GM21528 (cell line): ENCODE data around the gene C7orf57.
"Not testable (repeated sequence)": the region's sequence is repeated elsewhere in the genome, so short reads cannot be mapped to it uniquely, and the experiment has no call there.

Experiments
- ATAC-seq: cut with Tn5 transposase; IDR thresholded peaks from one replicate; pipeline ENCODE4 v1.9.1; 2021; ENCODE audit warnings: mild to moderate bottlenecking, moderate library complexity; ENCODE audit not compliant: unreplicated experiment, low FRiP score

Gene C7orf57

GRCh38 chr7:48035301-48035966 lies at the start of gene C7orf57:
TSS of gene C7orf57 (plus strand) at chr7:48035543. CDS start at chr7:48036309, 766 bp downstream.
- ATAC-seq, result peak; percentile 99

- ATAC-seq, result no peak
Measured at GRCh38 chr7:47988496-47989386, 46.6 kb upstream of the C7orf57 start.

GRCh38 chr7:47989607-47990400 lies 45.5 kb upstream of the C7orf57 start:
- ATAC-seq, result not testable (repeated sequence)

GRCh38 chr7:47990592-47990991 lies 44.8 kb upstream of the C7orf57 start:
- ATAC-seq, result no peak

GRCh38 chr7:47991270-47991669 lies 44.1 kb upstream of the C7orf57 start:
- no peak for ATAC-seq

GRCh38 chr7:47991741-47992311 lies 43.5 kb upstream of the C7orf57 start:
- ATAC-seq, result peak; percentile 100

- ATAC-seq, result no peak
Measured at GRCh38 chr7:47992446-47992845, 42.9 kb upstream of the C7orf57 start.

- ATAC-seq, result no peak
Measured at GRCh38 chr7:47999413-47999812, 35.9 kb upstream of the C7orf57 start.

GRCh38 chr7:48000164-48000563 lies 35.2 kb upstream of the C7orf57 start:
- ATAC-seq, result not testable (repeated sequence)

GRCh38 chr7:48004032-48004431 lies 31.3 kb upstream of the C7orf57 start:
- no peak for ATAC-seq

GRCh38 chr7:48004638-48005037 lies 30.7 kb upstream of the C7orf57 start:
- ATAC-seq, result no peak

- ATAC-seq, result no peak
Measured at GRCh38 chr7:48006866-48007265, 28.5 kb upstream of the C7orf57 start.

GRCh38 chr7:48009257-48009656 lies 26.1 kb upstream of the C7orf57 start:
- no peak for ATAC-seq

GRCh38 chr7:48009954-48010353 lies 25.4 kb upstream of the C7orf57 start:
- no peak for ATAC-seq

- no peak for ATAC-seq
Measured at GRCh38 chr7:48011323-48011722, 24.0 kb upstream of the C7orf57 start.

- ATAC-seq, result no peak
Measured at GRCh38 chr7:48011951-48012350, 23.4 kb upstream of the C7orf57 start.

- no peak for ATAC-seq
Measured at GRCh38 chr7:48016641-48017040, 18.7 kb upstream of the C7orf57 start.

GRCh38 chr7:48017674-48018073 lies 17.7 kb upstream of the C7orf57 start:
- ATAC-seq, result no peak

- no peak for ATAC-seq
Measured at GRCh38 chr7:48025624-48026023, 9.7 kb upstream of the C7orf57 start.

GRCh38 chr7:48028938-48029337 lies 6.4 kb upstream of the C7orf57 start, which contains the start of gene SUN3:
TSS of gene SUN3 (minus strand) at chr7:48029107. CDS start at chr7:48028938, 169 bp downstream.
- no peak for ATAC-seq
